Measurements from ENCODE around the gene DYNLT4.
"Not testable (repeated sequence)": the region's sequence is repeated elsewhere in the genome, so short reads cannot be mapped to it uniquely, and the experiment has no call there.

DNA sequence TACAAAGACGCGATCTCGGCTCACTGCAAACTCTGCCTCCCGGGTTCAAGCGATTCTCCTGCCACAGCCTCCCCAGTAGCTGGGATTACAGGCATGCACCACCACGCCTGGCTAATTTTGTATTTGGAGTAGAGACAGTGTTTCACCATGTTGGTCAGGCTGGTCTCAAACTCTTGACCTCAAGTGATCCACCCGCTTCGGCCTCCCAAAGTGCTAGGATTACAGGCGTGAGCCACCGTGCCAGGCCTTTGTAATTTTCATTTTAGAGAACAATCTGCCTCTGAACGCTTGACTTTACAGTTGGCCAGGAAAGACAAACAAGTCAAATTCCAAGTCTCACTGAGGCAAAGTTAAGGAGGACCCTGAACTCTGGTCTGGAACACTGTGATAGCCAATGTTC is 31.1 kb upstream of the DYNLT4 start:
- TF ChIP-seq, protein P1, sequence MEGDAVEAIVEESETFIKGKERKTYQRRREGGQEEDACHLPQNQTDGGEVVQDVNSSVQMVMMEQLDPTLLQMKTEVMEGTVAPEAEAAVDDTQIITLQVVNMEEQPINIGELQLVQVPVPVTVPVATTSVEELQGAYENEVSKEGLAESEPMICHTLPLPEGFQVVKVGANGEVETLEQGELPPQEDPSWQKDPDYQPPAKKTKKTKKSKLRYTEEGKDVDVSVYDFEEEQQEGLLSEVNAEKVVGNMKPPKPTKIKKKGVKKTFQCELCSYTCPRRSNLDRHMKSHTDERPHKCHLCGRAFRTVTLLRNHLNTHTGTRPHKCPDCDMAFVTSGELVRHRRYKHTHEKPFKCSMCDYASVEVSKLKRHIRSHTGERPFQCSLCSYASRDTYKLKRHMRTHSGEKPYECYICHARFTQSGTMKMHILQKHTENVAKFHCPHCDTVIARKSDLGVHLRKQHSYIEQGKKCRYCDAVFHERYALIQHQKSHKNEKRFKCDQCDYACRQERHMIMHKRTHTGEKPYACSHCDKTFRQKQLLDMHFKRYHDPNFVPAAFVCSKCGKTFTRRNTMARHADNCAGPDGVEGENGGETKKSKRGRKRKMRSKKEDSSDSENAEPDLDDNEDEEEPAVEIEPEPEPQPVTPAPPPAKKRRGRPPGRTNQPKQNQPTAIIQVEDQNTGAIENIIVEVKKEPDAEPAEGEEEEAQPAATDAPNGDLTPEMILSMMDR (IDR thresholded peaks at IDR 0.05; ENCODE audit: low read depth, low read length) = not testable (repeated sequence)
- not testable (repeated sequence) for TF ChIP-seq EZH2phosphoT487 (IDR thresholded peaks at IDR 0.05; ENCODE audit: low read depth)
